HG03280 (cell line): Measurements from ENCODE around the gene FMN1.

Source experiments
- ATAC-seq: cut with Tn5 transposase; IDR thresholded peaks from one replicate; pipeline ENCODE4 v1.9.1; 2021; ENCODE audit warnings: mild to moderate bottlenecking, moderate library complexity; ENCODE audit not compliant: unreplicated experiment

FMN1 gene

DNA sequence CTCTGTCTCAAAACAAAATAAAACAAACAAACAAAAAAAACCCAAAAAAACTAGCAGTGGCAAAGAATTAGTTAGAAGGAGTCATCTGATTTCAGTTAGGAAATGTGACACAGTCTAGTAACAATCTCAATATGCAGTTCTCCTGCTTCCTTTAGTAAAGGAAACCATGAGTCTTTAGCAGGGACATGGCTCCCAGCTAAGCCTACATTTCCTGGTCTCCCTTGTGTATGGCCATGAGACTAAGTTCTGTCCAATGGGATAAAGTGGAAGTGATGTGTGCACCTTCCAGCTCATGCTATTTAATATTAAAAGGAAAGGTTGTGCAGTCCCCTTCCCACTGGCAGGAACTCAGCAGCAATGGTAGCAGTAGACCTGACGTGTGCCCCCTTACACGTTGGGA, 402.1 kb downstream of the FMN1 start:
- no peak for ATAC-seq

- no peak for ATAC-seq
Measured at GRCh38 chr15:32790352-32790999, 404.0 kb downstream of the FMN1 start.

DNA sequence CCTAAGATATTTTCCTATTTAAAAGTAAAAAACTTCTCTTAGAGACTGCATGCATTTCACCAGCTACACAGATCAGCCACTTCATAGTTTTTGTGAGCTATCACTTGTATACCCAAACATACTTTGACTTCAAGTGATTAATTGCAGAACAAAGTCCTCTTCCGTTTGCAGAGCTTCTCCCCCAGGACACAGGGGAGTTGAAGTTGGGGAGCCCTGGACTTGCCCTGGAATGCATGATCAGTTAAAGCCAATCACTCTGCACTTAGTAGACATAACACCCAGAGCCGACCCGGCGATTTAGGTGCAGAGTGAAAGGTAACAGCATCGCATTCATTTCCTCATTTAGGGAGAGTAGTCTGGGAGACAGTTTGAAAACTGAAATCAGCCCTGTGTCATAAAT, 406.6 kb downstream of the FMN1 start:
- ATAC-seq = no peak

GRCh38 chr15:32786906-32787305, 407.6 kb downstream of the FMN1 start:
- no peak for ATAC-seq

GRCh38 chr15:32784581-32784980, 409.9 kb downstream of the FMN1 start:
- ATAC-seq = no peak

- no peak for ATAC-seq
Measured at GRCh38 chr15:32781781-32782180, 412.7 kb downstream of the FMN1 start.

- ATAC-seq = no peak
Measured at GRCh38 chr15:32778391-32779176, 415.9 kb downstream of the FMN1 start.

GRCh38 chr15:32775103-32775502, 419.4 kb downstream of the FMN1 start:
- ATAC-seq = no peak

DNA sequence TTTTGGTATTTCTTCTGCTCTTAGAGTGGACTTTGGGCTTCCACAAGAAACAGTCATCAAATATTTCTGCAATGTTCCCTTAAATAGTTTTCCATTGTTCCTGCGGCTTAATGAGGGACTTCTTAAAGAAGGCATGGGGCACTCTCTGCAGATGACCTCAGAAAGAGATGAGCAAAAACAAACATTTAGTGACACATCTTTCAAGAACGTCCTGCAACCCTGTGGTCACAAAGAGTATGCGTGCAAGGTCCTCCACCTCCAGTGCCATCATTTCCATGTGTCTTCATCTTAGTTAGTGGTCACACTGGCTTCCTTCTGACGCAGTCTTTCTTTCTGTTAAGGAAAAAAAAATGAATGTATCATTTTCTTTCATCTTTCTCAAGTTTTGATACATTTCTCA, 420.5 kb downstream of the FMN1 start:
- ATAC-seq = no peak

GRCh38 chr15:32767236-32767635, 427.3 kb downstream of the FMN1 start:
- ATAC-seq = no peak

GRCh38 chr15:32766101-32766500, 428.4 kb downstream of the FMN1 start:
- no peak for ATAC-seq

DNA sequence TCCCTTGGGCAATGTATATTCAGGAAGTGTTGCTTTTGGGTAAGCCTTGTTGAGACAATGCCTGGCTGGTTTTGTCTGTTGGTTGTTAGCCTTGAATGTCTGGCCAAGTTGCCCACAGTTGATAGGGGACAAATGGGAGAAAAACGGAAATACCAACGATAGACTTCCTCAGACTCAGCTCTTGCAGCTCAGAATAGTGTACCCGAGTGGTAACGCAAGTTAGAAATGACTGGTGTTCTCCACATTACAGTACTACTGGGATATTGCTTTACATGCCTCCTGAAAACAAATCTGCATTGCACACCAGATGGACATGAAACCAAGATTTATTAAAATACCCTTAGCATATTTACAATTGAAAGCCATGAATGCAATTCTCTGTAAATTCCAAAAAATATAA, 429.3 kb downstream of the FMN1 start:
- ATAC-seq = no peak

- no peak for ATAC-seq
Measured at GRCh38 chr15:32763295-32763694, 431.2 kb downstream of the FMN1 start.

- ATAC-seq = no peak
Measured at GRCh38 chr15:32757426-32757825, 437.1 kb downstream of the FMN1 start.

DNA sequence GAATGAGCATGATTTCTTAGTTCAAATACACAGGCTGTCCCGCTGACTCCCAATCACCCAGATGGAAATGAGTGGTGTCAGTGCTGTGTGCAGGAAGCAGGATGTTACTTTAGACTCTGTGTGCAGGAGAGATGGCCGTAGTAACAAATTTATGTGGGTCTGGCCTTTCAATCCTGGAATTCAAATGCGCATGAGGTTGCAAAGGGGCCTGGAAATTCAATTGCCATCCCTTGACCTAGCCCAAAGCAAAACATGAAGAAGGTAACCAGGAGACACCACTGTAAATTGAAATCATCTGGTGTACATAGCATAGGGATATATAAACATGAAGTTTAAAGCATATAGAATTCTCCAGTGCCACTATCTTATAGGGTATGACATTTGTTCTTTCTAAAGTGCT, 443.5 kb downstream of the FMN1 start:
- ATAC-seq = no peak

GRCh38 chr15:32747921-32748342, 446.6 kb downstream of the FMN1 start:
- ATAC-seq = no peak

DNA sequence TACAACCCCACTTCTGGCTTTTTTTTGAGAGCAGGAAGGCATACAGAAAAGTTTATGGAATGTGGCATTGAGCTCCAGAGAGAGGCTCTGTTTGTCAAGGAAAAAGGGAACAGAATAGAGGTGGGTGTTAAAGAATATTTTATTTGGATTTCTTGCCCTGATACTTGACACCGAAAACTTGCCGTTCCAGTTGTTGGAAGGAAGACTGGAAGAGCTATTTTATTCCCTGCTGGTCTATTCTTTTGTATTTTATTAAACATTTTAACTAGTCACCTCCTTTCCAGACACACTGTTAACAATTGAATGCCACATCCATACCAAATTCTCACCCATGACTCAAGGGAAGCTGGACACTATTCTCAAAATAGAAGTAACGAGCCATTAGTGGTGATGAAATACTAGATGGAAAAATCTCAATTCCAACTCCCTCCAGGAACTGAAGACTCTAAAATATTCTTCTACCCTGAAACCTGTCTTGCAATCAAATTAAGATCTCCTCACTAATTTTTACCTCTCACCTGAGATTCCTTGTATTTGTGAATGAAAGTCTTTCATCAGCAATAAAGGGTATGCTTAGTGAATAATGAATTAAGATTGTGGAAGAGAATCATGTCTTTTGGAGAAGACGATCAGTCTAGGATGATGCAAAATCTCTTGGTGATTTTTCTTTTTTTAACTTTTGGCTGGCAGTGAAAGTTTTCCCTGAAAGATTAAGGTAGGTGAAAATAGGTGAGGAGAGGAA, 448.2 kb downstream of the FMN1 start:
- ATAC-seq = no peak

DNA sequence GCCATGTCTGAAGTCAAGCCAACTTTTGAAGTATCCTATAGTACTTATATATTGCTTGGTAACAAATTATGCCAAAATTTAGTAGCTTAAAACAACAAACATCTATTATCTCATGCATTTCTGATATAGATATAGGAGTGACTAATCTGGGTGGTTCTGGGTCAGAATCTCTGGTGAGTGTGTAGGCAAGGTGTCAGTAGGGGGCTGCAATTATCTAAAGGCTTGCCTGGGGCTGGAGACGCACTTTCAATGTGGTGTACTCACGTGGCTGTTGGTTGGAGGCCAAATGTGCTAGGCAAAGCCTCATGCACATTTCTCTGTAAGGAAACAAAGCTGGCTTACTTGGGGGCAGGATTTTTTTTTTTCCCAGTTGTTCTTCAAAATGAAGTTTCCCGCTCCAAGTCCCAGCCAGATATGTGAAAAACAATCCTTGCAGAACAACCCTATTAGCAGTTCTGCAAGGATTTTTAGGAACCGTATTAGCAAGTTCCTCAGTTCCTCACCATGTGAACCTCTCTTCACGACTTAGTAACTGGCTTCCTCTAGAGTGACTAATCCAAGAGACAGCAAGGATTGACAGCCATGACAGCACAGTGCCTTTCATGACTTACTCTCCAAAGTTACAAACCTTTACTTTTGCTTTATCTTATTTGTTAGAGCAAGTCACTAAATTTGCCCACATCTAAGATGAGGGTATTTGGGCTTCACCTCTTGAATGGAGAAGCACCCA, 450.9 kb downstream of the FMN1 start:
- no peak for ATAC-seq

DNA sequence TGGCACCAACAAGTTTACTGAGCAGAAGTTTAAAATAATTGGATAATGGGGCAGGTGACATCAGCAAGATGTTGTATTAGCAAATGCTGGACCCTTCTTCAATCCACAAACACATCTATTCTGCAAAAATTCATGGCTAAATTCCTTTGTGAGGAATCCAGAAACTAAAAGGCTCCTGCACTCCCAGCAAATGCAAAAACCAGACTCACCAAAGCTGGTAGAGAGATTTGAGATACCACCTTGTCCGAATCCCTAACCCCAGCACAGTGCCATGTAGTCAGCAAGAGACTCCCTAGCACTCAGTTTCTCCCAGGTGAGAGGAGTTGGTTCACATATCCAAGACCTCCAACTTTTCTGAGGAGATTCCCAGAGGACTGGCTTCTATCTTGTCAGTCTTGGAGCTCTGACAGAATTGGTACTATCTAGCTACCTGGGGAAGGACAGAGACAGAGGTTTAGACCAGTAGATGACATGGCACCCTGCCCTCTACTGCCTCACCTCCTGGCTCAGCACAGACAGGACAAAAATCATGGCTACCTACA, 454.9 kb downstream of the FMN1 start:
- no peak for ATAC-seq

DNA sequence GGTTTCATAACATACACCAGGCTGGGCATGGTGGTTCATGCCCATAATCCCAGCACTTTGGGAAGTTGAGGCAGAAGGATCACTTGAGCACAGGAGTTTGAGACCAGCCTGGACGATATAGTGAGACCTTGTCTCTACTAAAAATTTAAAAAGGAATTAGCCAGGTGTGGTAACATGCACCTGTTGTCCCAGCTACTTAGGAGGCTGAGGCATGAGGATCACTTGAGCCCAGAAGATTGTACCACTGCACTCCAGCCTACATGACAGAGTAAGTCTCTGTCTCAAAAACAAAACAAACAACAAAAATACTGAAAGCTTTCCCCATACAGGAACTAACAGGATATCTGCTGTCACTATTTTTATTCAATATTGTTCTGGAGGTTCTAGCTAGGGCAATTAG, 455.8 kb downstream of the FMN1 start:
- ATAC-seq = no peak

DNA sequence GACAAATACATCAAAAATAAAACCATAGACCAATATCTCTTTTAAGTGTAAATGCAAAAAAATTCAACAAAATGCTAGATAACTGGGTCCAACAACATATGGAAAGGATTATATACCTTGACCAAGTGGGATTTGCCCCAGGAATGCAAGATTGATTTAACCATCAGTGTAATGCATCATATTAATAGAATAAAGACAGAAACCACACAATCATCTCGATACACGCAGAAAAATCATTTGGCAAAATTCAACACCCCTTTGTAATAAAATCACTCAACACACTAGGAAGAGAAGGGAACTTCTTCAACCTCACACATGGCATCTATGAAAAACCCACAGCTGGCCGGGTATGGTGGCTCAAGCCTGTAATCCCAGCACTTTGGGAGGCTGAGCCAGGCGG, 457.2 kb downstream of the FMN1 start:
- ATAC-seq = no peak
